Lung (tissue), 12 donors: ENCODE results near the gene EEPD1. TPM values are rescaled to one million over a fixed set of nuclear protein-coding genes. Genes with fewer than 3 reads are reported as not detected.
A peak's percentile ranks its signal among the peaks of the same experiment; 100 is the strongest.

Experiments used
- ATAC-seq: fragments of 200-7000 bp; cut with Tn5 transposase; one replicate; pipeline ENCODE4 v1.9.1; 2020; ENCODE audit warnings: moderate number of reproducible peaks; ENCODE audit not compliant: insufficient read depth, low FRiP score
- DNase-seq, 3 donors: peaks; one replicate each; pipeline ENCODE4 v3.0.0-alpha.2; 2013 to 2017
- H3K27ac ChIP-seq, 2 donors: one replicate each; pipeline ENCODE4 v1.5.1; 2013; ENCODE audit warnings: mild to moderate bottlenecking in 2 of 2, moderate library complexity in 2 of 2, control low read depth in 1 of 2, inconsistent platforms in 1 of 2, low read depth in 1 of 2, low read length in 1 of 2
- H3K27me3 ChIP-seq, 3 donors: one replicate each; pipeline ENCODE4 v1.5.1; 2013; ENCODE audit warnings: low read length in 2 of 3; ENCODE audit not compliant: control insufficient read depth in 3 of 3, insufficient read depth in 3 of 3
- H3K36me3 ChIP-seq, 4 donors: one replicate each; pipeline ENCODE4 v1.5.1; 2013; ENCODE audit warnings: low read length in 4 of 4, mild to moderate bottlenecking in 1 of 4, moderate library complexity in 1 of 4; ENCODE audit not compliant: control insufficient read depth in 4 of 4, insufficient read depth in 4 of 4
- H3K4me1 ChIP-seq, 5 donors: one replicate each; pipeline ENCODE4 v1.5.1; 2013; ENCODE audit warnings: low read length in 5 of 5, mild to moderate bottlenecking in 2 of 5, moderate library complexity in 1 of 5; ENCODE audit not compliant: control insufficient read depth in 5 of 5, insufficient read depth in 5 of 5
- H3K4me3 ChIP-seq: one replicate; pipeline ENCODE4 v1.5.1; 2013; ENCODE audit warnings: mild to moderate bottlenecking, control low read depth, moderate library complexity
- H3K9ac ChIP-seq, 2 donors: one replicate each; pipeline ENCODE4 v1.5.1; 2013; ENCODE audit warnings: low read length in 2 of 2, control low read depth in 1 of 2; ENCODE audit not compliant: insufficient read depth in 1 of 2
- H3K9me3 ChIP-seq, 4 donors: one replicate each; pipeline ENCODE4 v1.5.1; 2013; ENCODE audit warnings: low read length in 3 of 4, mild to moderate bottlenecking in 1 of 4, moderate library complexity in 1 of 4; ENCODE audit not compliant: control insufficient read depth in 4 of 4, insufficient read depth in 3 of 4
- CTCF ChIP-seq: IDR thresholded peaks from 2 replicates; pipeline ENCODE4 v1.5.1; 2012; ENCODE audit warnings: mild to moderate bottlenecking; ENCODE audit errors: control extremely low read depth, extremely low read depth
- WGBS, 2 donors: extraction: QIAGEN DNeasy Blood & Tissue Kit; methylation state at CpG; one replicate each; pipeline ENCODE4 v1.1.7; 2013; 5-methylcytosine and 5-hydroxymethylcytosine counted together
- polyA plus RNA-seq, 2 donors: library from polyadenylated mRNA; stranded (reverse); fragments of 200-250 nt; gene quantifications; one replicate each; pipeline ENCODE4 v1.2.1, GENCODE V29; 2013
- total RNA-seq, 2 donors: library from RNA; depleted of rRNA in 1 of 2; stranded (reverse); fragments of >200 nt in 1 of 2; gene quantifications; one replicate each; pipeline ENCODE4 v1.2.1, GENCODE V29; 2014 to 2021
- donor health status: control.
- donor health status: control.
- donor health status: Bipolar disorder and iron deficiency.
- donor health status: healthy.
- donor health status: DM: yes; HTN: yes; CAD: no.

EEPD1 gene
- total and polyA plus RNA-seq, 4 donors, result 5.4 to 15.3 (median 7.9) TPM

DNA sequence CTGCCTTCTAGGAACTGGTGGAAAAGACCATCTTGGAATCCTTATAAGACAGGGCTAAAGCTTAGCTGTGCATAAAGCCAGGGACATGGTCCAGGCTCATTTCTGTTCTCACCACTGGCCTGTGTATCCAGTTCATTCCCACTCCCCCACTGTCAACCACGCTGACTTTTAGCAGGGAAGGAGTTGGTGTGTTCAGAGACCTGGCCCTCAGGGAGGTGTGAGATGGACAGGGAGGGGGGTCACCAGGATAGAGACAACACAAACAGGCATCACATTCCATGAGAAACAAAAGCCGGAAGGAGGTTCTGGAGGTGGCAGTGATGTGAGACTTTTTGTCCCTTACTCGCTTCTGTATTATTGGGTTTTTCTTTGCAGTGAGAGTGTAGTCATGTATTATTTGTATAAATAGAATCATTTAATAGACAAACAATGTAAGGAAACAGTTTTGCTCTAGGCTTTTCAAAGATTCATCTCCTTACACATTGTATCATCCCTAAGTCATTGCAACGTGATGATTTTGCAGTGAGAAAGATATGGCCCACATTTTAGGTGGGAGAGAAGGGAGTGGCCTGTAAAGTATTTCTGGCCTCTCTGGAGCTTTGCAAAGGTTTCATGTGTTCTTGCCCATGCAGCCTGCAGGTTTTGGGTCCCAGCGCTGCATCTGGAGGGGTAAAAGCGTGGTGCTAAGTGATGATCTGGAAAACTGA lies 52.0 kb downstream of the EEPD1 start:
- Histone ChIP-seq H3K9me3 (no peaks in the 10 kb centered on the region), H3K36me3 (no peaks in the 10 kb centered on the region), H3K4me1 (peaks cover 15 to 41% (median 20%) of the 10 kb centered on the region in 5 donors), H3K9ac (no peak overlapping the region), H3K4me3 (no peak overlapping the region), H3K27me3 (no peaks in the 10 kb centered on the region), H3K27ac (no peak overlapping the region)
- WGBS, 2 donors, result 73 to 87% methylated on average over 6 of the region's 6 CpGs
- TF ChIP-seq CTCF, result no peak
- no peak for ATAC-seq
- DNase-seq, result no peak

GRCh38 chr7:36205803-36206202 lies 52.7 kb downstream of the EEPD1 start:
- DNase-seq, result no peak
- no peaks in the 10 kb centered on the region for H3K36me3 ChIP-seq
- no peak for ATAC-seq
- 91 to 93% methylated on average over 6 of the region's 6 CpGs for WGBS, 2 donors
- H3K27ac ChIP-seq, result no peak overlapping the region
- no peaks in the 10 kb centered on the region for H3K9me3 ChIP-seq
- H3K9ac ChIP-seq, result no peak overlapping the region
- no peak for TF ChIP-seq CTCF
- H3K27me3 ChIP-seq, result no peaks in the 10 kb centered on the region
- H3K4me3 ChIP-seq, result no peak overlapping the region
- peaks cover 15 to 46% (median 20%) of the 10 kb centered on the region in 5 donors for H3K4me1 ChIP-seq

DNA sequence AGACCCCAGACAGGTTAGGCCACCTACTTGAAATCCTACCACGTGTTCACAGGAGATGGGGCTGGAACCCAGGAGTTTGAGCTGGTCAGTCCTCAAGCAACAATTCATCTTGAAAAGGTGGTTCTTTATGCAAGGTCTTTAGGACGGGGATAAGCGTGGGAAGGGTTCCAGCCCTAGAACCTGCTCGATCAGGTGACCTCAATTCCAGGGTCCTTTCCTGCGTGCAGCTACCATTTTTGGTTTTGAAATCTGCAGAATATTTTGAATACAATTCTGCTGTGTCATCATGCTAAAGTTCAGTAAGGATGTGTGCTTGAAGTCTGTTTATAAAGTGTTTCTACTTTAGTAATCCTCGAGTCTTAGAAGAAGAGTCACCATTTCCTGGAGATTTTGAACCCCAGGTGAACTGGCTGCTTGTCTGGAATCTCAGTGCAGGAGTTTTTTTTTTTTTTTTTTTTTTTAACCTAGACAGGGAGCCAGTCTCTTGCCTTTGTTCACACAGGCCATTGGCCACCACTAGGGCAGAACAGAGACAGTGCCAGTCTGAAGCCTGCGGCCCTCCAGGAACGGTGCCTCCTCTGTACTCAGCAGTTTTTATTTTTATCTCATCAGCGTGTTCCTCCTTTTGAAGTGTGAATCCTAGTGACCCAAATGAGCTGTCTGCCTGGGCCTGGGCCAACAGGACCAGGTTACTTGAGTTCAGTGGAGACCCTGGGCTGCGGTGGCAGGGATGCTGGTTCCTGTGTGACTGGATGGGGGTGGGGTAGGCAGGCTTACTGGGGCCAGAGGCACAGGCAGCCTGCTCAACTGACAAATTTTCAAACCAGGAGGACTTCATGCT lies 54.6 kb downstream of the EEPD1 start:
- H3K27me3 ChIP-seq, result no peaks in the 10 kb centered on the region
- ATAC-seq, result no peak
- H3K9me3 ChIP-seq, result no peaks in the 10 kb centered on the region
- H3K4me1 ChIP-seq, result peaks cover 11 to 39% (median 16%) of the 10 kb centered on the region in 5 donors
- 23 to 36% methylated on average over 10 of the region's 10 CpGs for WGBS, 2 donors
- no peak for TF ChIP-seq CTCF
- peak; percentile 44 to 69 (median 62) for DNase-seq
- H3K36me3 ChIP-seq, result no peaks in the 10 kb centered on the region
- no peak overlapping the region for H3K9ac ChIP-seq
- no peak overlapping the region for H3K4me3 ChIP-seq
- H3K27ac ChIP-seq, result no peak overlapping the region
